Measurements from ENCODE around the gene STXBP5L.

The STXBP5L gene

DNA sequence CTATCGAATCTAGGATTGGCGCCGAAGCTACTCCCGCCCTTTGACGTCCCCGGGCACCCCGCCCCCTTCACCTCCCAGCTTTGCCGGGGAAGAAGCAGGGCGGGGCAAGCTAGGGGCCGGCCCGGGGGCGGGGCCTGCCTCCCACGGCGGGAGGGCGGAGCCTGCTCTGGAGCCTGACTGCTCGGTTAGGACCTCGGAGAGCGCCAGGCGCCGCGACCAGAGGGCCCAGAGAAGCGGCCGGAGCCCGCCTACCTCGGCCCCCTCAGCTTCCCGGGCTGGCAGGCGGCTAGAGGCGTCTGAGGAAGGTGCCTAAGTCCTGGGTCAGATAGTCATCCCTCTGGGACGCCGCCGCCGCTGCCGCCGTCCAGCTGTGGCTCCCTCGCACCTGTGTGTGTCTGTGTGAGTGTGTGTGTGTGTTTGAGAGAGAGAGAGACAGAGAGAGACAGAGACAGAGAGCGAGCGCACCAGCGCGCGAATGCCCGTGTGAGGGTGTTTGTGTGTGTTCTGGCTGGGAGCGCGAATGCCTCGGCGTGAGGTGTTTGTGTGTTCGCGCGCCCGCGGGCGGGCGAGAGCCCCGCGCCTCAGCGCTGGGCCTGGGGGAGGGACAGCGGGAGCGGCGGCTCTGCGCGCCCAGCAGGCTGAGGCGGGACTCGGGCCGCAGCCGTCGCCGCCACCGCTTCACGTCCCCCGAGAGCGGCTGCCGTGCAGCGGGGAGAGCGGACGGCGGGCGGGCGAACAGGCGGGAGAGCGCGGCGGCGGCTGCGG, at the start of gene STXBP5L:
Gene STXBP5L (plus strand): TSS at position 176 of the 765 bp plus-strand sequence. CDS start 1,374 bp downstream, outside the sequence.
- CTCF ChIA-PET: no interaction called here
- POLR2A ChIA-PET: interaction anchor here (0.5 kb wide), 1 partner anchor 37 kb away, joined by 3 read pairs; no protein-coding TSS in a partner anchor
- DNase-seq (ENCODE audit: extremely low spot score): peak; percentile 88

DNA sequence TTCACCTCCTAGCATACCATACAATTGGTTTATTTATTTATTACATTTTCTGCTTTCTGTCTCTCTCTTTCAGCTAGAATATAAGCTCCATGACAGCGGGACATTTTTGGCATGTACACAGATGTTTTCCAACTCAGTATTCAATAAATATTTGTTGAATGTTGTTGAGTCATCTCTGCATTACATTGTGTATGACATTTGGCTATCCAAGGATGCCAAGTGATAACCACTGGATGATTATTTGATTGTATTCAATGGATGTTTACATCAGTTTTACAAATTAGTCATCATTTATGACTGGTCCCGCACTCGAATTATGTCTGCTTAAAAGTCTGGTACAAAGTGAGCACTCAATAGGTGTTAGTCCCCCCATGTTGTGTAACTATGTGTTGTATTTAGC, 49.5 kb upstream of the STXBP5L start:
- TF ChIP-seq FOXA1 (IDR thresholded peaks at IDR 0.05) (no peak), BHLHE40 (IDR thresholded peaks at IDR 0.05; ENCODE audit: borderline replicate concordance) (no peak), L3MBTL2 (conservative IDR thresholded peaks at IDR 0.05) (no peak), TARDBP (IDR thresholded peaks at IDR 0.05) (no peak), LEF1 (IDR thresholded peaks at IDR 0.05; ENCODE audit: borderline replicate concordance) (no peak), SUZ12 (IDR thresholded peaks at IDR 0.05) (no peak), FOXM1 (IDR thresholded peaks at IDR 0.05; ENCODE audit: borderline replicate concordance) (no peak), SP1 (IDR thresholded peaks at IDR 0.05) (no peak), ELF4 (IDR thresholded peaks at IDR 0.05) (no peak), NFRKB (IDR thresholded peaks at IDR 0.05) (no peak), FOXK2 (IDR thresholded peaks at IDR 0.05) (no peak), ARNT (IDR thresholded peaks at IDR 0.05) (no peak), ZNF384 (IDR thresholded peaks at IDR 0.05) (no peak), HDGF (IDR thresholded peaks at IDR 0.05; ENCODE audit: borderline replicate concordance) (no peak)
- TF ChIP-seq, protein P1, sequence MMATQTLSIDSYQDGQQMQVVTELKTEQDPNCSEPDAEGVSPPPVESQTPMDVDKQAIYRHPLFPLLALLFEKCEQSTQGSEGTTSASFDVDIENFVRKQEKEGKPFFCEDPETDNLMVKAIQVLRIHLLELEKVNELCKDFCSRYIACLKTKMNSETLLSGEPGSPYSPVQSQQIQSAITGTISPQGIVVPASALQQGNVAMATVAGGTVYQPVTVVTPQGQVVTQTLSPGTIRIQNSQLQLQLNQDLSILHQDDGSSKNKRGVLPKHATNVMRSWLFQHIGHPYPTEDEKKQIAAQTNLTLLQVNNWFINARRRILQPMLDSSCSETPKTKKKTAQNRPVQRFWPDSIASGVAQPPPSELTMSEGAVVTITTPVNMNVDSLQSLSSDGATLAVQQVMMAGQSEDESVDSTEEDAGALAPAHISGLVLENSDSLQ (IDR thresholded peaks at IDR 0.05): no peak
- no peak for DNase-seq (ENCODE audit: extremely low spot score)
- CTCF ChIA-PET: no interaction called here
- POLR2A ChIA-PET: no interaction called here

More for the DNA sequence above, at the start of gene STXBP5L:
- TF ChIP-seq SP1 (IDR thresholded peaks at IDR 0.05) (peak; percentile 61), FOXA1 (IDR thresholded peaks at IDR 0.05) (no peak), BHLHE40 (IDR thresholded peaks at IDR 0.05; ENCODE audit: borderline replicate concordance) (no peak), CTBP1 (IDR thresholded peaks at IDR 0.05; ENCODE audit: borderline replicate concordance) (no peak)

DNA sequence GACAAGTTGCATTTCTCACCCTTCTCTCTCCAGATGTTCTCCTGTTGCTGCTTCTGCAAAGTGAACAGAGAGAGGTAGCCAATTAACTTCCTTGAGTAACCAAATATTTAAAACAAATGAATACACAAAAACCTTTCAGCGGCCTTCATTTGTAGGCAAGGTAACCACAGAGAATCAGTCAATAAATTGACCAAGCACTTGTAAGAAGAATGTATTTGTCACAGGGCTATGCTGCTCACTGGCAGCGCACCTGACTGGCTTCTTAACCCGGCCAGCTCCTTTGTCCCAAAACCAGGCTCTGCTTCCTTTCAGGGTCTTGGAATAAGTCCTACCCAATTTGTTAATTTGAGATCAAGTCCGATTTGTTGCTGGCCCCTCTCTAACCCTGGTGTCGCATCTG, 43.5 kb upstream of the STXBP5L start:
- POLR2A ChIA-PET: no interaction called here

DNA sequence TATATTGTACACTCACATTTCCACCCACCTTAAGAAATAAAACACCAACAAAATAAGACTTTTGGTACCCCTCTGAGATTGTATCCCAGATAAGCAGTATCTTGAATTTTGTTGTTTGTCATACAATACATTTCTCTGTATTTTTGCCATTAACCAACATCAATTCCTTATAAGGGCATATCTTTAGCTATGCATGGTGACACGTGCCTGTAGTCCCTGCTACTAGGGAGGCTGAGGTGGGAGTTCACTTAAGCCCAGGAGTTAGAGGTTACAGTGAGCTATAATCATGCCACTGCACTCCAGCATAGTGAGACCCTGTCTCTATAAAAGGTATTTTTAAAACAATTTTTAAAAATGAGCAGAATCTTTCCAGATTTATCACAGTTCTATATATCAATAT, 32.5 kb upstream of the STXBP5L start:
- CTCF ChIA-PET: no interaction called here
- no peak for TF ChIP-seq ELF4 (IDR thresholded peaks at IDR 0.05)
- TF ChIP-seq SP1 (IDR thresholded peaks at IDR 0.05): no peak
- no peak for TF ChIP-seq L3MBTL2 (conservative IDR thresholded peaks at IDR 0.05)
- TF ChIP-seq SUZ12 (IDR thresholded peaks at IDR 0.05): no peak
- no peak for TF ChIP-seq ZNF384 (IDR thresholded peaks at IDR 0.05)
- no peak for TF ChIP-seq FOXA1 (IDR thresholded peaks at IDR 0.05)
- POLR2A ChIA-PET: no interaction called here
- no peak for DNase-seq (ENCODE audit: extremely low spot score)

More for the DNA sequence above, 43.5 kb upstream of the STXBP5L start:
- CTCF ChIA-PET: no interaction called here
- no peak for TF ChIP-seq TARDBP (IDR thresholded peaks at IDR 0.05)
- no peak for TF ChIP-seq FOXK2 (IDR thresholded peaks at IDR 0.05)
- TF ChIP-seq, protein P1 (IDR thresholded peaks at IDR 0.05): no peak
- TF ChIP-seq L3MBTL2 (conservative IDR thresholded peaks at IDR 0.05): no peak
- no peak for TF ChIP-seq NFRKB (IDR thresholded peaks at IDR 0.05)
- TF ChIP-seq ARNT (IDR thresholded peaks at IDR 0.05): no peak
- TF ChIP-seq HDGF (IDR thresholded peaks at IDR 0.05; ENCODE audit: borderline replicate concordance): no peak
- no peak for TF ChIP-seq SP1 (IDR thresholded peaks at IDR 0.05)
- TF ChIP-seq FOXM1 (IDR thresholded peaks at IDR 0.05; ENCODE audit: borderline replicate concordance): no peak
- no peak for TF ChIP-seq ZNF384 (IDR thresholded peaks at IDR 0.05)
- no peak for TF ChIP-seq BHLHE40 (IDR thresholded peaks at IDR 0.05; ENCODE audit: borderline replicate concordance)
- no peak for TF ChIP-seq CTBP1 (IDR thresholded peaks at IDR 0.05; ENCODE audit: borderline replicate concordance)
- no peak for TF ChIP-seq LEF1 (IDR thresholded peaks at IDR 0.05; ENCODE audit: borderline replicate concordance)
- no peak for TF ChIP-seq FOXA1 (IDR thresholded peaks at IDR 0.05)
- no peak for TF ChIP-seq ELF4 (IDR thresholded peaks at IDR 0.05)
- no peak for DNase-seq (ENCODE audit: extremely low spot score)

DNA sequence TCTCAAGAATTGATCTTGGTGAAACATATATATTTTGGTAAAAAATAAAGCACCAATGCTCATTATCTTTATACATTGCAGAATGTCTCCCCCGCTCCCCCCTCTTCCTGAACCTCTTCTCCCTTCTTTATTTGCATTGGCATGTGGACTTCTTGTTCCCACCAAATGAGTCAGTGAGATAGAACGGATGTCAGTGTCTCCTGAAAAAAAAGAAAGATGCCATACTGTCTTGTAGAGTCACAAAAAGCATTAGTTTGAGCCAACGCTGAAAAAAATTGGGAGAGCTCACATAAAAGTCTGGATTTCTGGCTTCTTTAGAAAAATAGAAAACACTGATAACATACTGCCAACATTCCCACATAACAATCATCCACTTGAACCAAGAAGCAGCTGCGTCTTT, 32.0 kb upstream of the STXBP5L start:
- no peak for DNase-seq (ENCODE audit: extremely low spot score)
- ChIA-PET CTCF (no interaction called here), POLR2A (no interaction called here)
- no peak for TF ChIP-seq ARNT (IDR thresholded peaks at IDR 0.05)
- no peak for TF ChIP-seq TARDBP (IDR thresholded peaks at IDR 0.05)
- TF ChIP-seq HDGF (IDR thresholded peaks at IDR 0.05; ENCODE audit: borderline replicate concordance): no peak
- TF ChIP-seq BHLHE40 (IDR thresholded peaks at IDR 0.05; ENCODE audit: borderline replicate concordance): no peak
- TF ChIP-seq FOXA1 (IDR thresholded peaks at IDR 0.05): no peak
- no peak for TF ChIP-seq LEF1 (IDR thresholded peaks at IDR 0.05; ENCODE audit: borderline replicate concordance)
- TF ChIP-seq ZNF384 (IDR thresholded peaks at IDR 0.05): no peak
- no peak for TF ChIP-seq ELF4 (IDR thresholded peaks at IDR 0.05)
- no peak for TF ChIP-seq FOXK2 (IDR thresholded peaks at IDR 0.05)
- TF ChIP-seq SP1 (IDR thresholded peaks at IDR 0.05): no peak
- TF ChIP-seq NFRKB (IDR thresholded peaks at IDR 0.05): no peak
- no peak for TF ChIP-seq CTBP1 (IDR thresholded peaks at IDR 0.05; ENCODE audit: borderline replicate concordance)

DNA sequence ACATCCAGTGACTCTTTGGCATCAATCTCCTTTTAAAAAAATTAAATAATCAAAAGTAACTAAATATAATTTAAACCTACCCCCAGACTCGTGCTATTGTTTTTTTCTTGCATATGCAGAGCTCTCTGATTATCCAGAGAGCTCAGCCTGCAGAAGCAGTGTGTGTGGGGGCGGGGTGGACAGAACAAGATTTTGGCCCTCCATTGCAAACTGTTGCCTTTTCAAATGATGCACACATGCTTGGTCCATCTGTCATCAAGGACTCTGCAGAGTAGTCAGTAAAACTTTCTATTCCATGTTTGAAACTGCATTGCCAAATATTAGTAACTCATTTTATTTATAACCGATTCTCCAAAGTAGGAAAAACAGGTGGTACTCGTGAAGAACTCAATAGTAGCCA, 28.6 kb upstream of the STXBP5L start:
- no peak for DNase-seq (ENCODE audit: extremely low spot score)
- ChIA-PET POLR2A (no interaction called here), CTCF (no interaction called here)
- TF ChIP-seq LEF1 (IDR thresholded peaks at IDR 0.05; ENCODE audit: borderline replicate concordance): no peak
- TF ChIP-seq CTBP1 (IDR thresholded peaks at IDR 0.05; ENCODE audit: borderline replicate concordance): no peak
- TF ChIP-seq L3MBTL2 (conservative IDR thresholded peaks at IDR 0.05): no peak

DNA sequence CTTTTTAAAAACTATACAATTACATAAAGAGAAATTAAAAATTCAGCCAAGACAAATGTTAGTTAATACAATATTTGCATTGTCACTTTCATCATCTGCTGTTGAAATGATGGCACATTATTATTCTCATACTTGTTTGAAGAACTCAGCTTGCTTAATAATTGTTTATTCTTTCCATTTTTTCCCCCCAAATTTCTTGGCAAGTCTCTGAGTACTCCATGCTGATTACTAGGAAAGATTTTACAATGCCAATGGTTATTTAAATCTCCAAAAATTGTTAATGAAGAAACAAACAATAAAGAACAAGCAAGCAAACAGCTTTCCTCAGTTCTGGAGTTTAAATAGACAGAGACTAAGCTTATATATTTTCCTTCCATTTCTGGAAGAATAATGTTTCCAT, 15.1 kb upstream of the STXBP5L start:
- no peak for DNase-seq (ENCODE audit: extremely low spot score)
- POLR2A ChIA-PET: interaction anchor here (1.0 kb wide), 1 partner anchor 12 kb away, joined by 3 read pairs; no protein-coding TSS in a partner anchor
- TF ChIP-seq FOXA1 (IDR thresholded peaks at IDR 0.05): no peak
- no peak for TF ChIP-seq HDGF (IDR thresholded peaks at IDR 0.05; ENCODE audit: borderline replicate concordance)
- no peak for TF ChIP-seq FOXK2 (IDR thresholded peaks at IDR 0.05)
- no peak for TF ChIP-seq NFRKB (IDR thresholded peaks at IDR 0.05)
- TF ChIP-seq ELF4 (IDR thresholded peaks at IDR 0.05): no peak
- TF ChIP-seq BHLHE40 (IDR thresholded peaks at IDR 0.05; ENCODE audit: borderline replicate concordance): no peak
- TF ChIP-seq TARDBP (IDR thresholded peaks at IDR 0.05): no peak
- TF ChIP-seq ZNF384 (IDR thresholded peaks at IDR 0.05): no peak
- TF ChIP-seq ARNT (IDR thresholded peaks at IDR 0.05): no peak
- no peak for TF ChIP-seq LEF1 (IDR thresholded peaks at IDR 0.05; ENCODE audit: borderline replicate concordance)
- no peak for TF ChIP-seq SUZ12 (IDR thresholded peaks at IDR 0.05)
- TF ChIP-seq, protein P1 (IDR thresholded peaks at IDR 0.05): no peak
- TF ChIP-seq CTBP1 (IDR thresholded peaks at IDR 0.05; ENCODE audit: borderline replicate concordance): no peak
- TF ChIP-seq L3MBTL2 (conservative IDR thresholded peaks at IDR 0.05): no peak
- TF ChIP-seq FOXM1 (IDR thresholded peaks at IDR 0.05; ENCODE audit: borderline replicate concordance): no peak
- no peak for TF ChIP-seq SP1 (IDR thresholded peaks at IDR 0.05)
- CTCF ChIA-PET: no interaction called here

Measured in HEK293T (cell line).